ENCODE results near the gene SMYD3.
"Not testable (repeated sequence)": the region's sequence is repeated elsewhere in the genome, so short reads cannot be mapped to it uniquely, and the experiment has no call there.

The SMYD3 gene

DNA sequence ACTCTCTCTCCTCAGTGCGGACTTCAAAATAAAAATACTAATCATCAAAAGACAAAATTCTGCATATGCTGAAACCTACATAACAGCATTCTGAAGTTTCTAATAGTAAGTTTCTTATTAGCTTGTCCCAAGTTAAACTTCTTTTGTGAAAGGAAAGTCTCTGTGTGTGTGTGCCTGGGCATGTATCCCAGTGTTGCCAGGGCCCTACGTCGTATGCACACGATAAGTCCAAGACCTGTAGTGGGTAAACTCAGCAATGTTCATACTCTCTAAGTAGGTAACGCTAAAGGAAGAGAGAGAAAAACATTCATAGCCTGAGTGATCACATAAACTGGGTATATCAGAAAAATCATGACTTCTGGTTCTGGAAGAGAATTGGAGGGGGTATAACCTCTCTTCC is 465.7 kb downstream of the SMYD3 start:
- H3K36me3 Mint-ChIP-seq (ENCODE audit: low read depth): no peaks in the 10 kb centered on the region
- intact Hi-C loops (cut with micrococcal nuclease): no loop called here
- no peaks in the 10 kb centered on the region for H3K9me3 Mint-ChIP-seq
- no peak overlapping the region for H3K4me3 Mint-ChIP-seq
- H3K27me3 Mint-ChIP-seq: no peaks in the 10 kb centered on the region
- no peak overlapping the region for H3K27ac Mint-ChIP-seq
- H3K4me1 Mint-ChIP-seq (ENCODE audit: low read depth): no peaks in the 10 kb centered on the region

- no peak overlapping the region for H3K27ac Mint-ChIP-seq
- no peak overlapping the region for H3K4me3 Mint-ChIP-seq
- no peaks in the 10 kb centered on the region for H3K4me1 Mint-ChIP-seq (ENCODE audit: low read depth)
- H3K36me3 Mint-ChIP-seq (ENCODE audit: low read depth): no peaks in the 10 kb centered on the region
- intact Hi-C loops (cut with micrococcal nuclease): no loop called here
- no peaks in the 10 kb centered on the region for H3K27me3 Mint-ChIP-seq
- H3K9me3 Mint-ChIP-seq: no peaks in the 10 kb centered on the region
Measured at GRCh38 chr1:246040200-246040890, 466.7 kb downstream of the SMYD3 start.

DNA sequence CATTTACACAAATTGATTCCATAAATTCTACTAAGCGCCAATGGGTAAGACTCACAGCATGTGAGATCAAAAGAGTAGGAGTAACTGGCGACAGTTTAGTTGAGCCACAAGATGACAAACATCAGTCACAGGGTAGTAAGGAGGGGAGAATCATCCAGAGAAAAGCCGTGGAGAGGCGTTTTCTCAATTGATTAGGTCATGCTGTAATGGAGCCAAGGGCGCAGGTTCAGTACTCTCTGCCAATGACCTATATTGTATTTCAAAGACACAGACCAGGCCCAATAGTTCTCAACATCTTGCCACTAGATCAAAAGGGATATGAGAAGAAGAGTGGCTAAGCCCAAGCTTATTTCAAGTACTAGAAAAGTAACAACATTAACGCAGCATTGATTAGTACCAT is 467.5 kb downstream of the SMYD3 start:
- no peaks in the 10 kb centered on the region for H3K36me3 Mint-ChIP-seq (ENCODE audit: low read depth)
- no peaks in the 10 kb centered on the region for H3K9me3 Mint-ChIP-seq
- no peak overlapping the region for H3K4me3 Mint-ChIP-seq
- H3K27ac Mint-ChIP-seq: no peak overlapping the region
- H3K4me1 Mint-ChIP-seq (ENCODE audit: low read depth): no peaks in the 10 kb centered on the region
- intact Hi-C loops (cut with micrococcal nuclease): no loop called here
- H3K27me3 Mint-ChIP-seq: no peaks in the 10 kb centered on the region

GRCh38 chr1:246037832-246038231 is 469.2 kb downstream of the SMYD3 start:
- H3K27me3 Mint-ChIP-seq: no peaks in the 10 kb centered on the region
- intact Hi-C loops (cut with micrococcal nuclease): no loop called here
- no peaks in the 10 kb centered on the region for H3K4me1 Mint-ChIP-seq (ENCODE audit: low read depth)
- no peaks in the 10 kb centered on the region for H3K9me3 Mint-ChIP-seq
- no peaks in the 10 kb centered on the region for H3K36me3 Mint-ChIP-seq (ENCODE audit: low read depth)
- H3K27ac Mint-ChIP-seq: no peak overlapping the region
- H3K4me3 Mint-ChIP-seq: no peak overlapping the region

GRCh38 chr1:246036175-246036574 is 470.9 kb downstream of the SMYD3 start:
- no peaks in the 10 kb centered on the region for H3K36me3 Mint-ChIP-seq (ENCODE audit: low read depth)
- H3K4me1 Mint-ChIP-seq (ENCODE audit: low read depth): no peaks in the 10 kb centered on the region
- no peak overlapping the region for H3K27ac Mint-ChIP-seq
- no peaks in the 10 kb centered on the region for H3K27me3 Mint-ChIP-seq
- intact Hi-C loops (cut with micrococcal nuclease): no loop called here
- H3K9me3 Mint-ChIP-seq: no peaks in the 10 kb centered on the region
- H3K4me3 Mint-ChIP-seq: no peak overlapping the region

- no peaks in the 10 kb centered on the region for H3K9me3 Mint-ChIP-seq
- no peak overlapping the region for H3K27ac Mint-ChIP-seq
Measured at GRCh38 chr1:246035060-246035541, 472.0 kb downstream of the SMYD3 start.

DNA sequence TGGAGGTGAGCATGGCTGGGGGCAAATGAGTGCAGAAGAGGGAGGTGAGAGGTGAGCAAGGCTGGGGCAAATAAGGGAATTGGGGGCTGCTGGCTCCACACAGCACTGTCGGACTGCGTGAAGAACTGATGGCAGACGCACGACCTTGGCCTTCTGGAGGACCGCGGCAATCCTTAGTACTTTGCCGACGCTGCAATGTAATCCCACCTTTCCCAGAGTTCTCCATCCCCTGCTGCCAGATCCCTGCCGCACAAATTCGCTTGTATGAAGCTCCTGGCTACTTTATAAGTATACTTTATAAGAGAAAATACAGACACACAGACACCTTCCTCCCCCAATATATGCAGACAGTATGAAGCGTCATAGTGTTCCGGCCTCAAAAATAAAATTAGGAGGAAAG is 472.4 kb downstream of the SMYD3 start:
- no peaks in the 10 kb centered on the region for H3K4me1 Mint-ChIP-seq (ENCODE audit: low read depth)
- no peaks in the 10 kb centered on the region for H3K36me3 Mint-ChIP-seq (ENCODE audit: low read depth)
- no peak overlapping the region for H3K4me3 Mint-ChIP-seq
- no peak overlapping the region for H3K27ac Mint-ChIP-seq
- H3K9me3 Mint-ChIP-seq: no peaks in the 10 kb centered on the region
- H3K27me3 Mint-ChIP-seq: no peaks in the 10 kb centered on the region
- intact Hi-C loops (cut with micrococcal nuclease): no loop called here

More at GRCh38 chr1:246035060-246035541, 472.0 kb downstream of the SMYD3 start:
- Mint-ChIP-seq H3K27me3 (no peaks in the 10 kb centered on the region), H3K4me3 (no peak overlapping the region), H3K4me1 (ENCODE audit: low read depth) (no peaks in the 10 kb centered on the region), H3K36me3 (ENCODE audit: low read depth) (no peaks in the 10 kb centered on the region)
- intact Hi-C loops (cut with micrococcal nuclease): no loop called here

- no peak overlapping the region for H3K4me3 Mint-ChIP-seq
- H3K27ac Mint-ChIP-seq: no peak overlapping the region
- H3K36me3 Mint-ChIP-seq (ENCODE audit: low read depth): no peaks in the 10 kb centered on the region
Measured at GRCh38 chr1:246032984-246033383, 474.1 kb downstream of the SMYD3 start.

GRCh38 chr1:246032031-246032551 is 475.0 kb downstream of the SMYD3 start:
- Mint-ChIP-seq H3K9me3 (no peaks in the 10 kb centered on the region), H3K36me3 (ENCODE audit: low read depth) (no peaks in the 10 kb centered on the region), H3K27ac (no peak overlapping the region), H3K27me3 (no peaks in the 10 kb centered on the region), H3K4me3 (no peak overlapping the region), H3K4me1 (ENCODE audit: low read depth) (no peaks in the 10 kb centered on the region)
- intact Hi-C loops (cut with micrococcal nuclease): no loop called here

More at GRCh38 chr1:246032984-246033383, 474.1 kb downstream of the SMYD3 start:
- intact Hi-C loops (cut with micrococcal nuclease): no loop called here
- Mint-ChIP-seq H3K4me1 (ENCODE audit: low read depth) (no peaks in the 10 kb centered on the region), H3K9me3 (no peaks in the 10 kb centered on the region), H3K27me3 (no peaks in the 10 kb centered on the region)

DNA sequence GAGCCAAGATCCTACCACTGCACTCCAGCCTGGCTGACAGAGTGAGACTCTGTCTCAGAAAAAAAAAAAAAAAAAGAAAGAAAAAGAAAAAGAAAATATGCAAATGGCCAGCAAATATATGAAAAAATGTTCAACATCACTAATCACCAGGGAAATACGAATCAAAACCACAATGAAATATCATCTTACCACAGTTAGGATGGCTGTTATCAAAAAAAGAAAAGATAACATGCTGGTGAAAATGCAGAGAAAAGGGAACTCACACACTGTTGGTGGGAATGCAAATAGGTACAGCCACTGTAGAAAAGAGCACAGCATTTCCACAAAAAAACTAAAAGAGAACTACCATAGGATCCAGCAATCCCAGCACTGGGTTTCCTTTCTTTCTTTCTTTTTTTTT is 477.5 kb downstream of the SMYD3 start:
- H3K27me3 Mint-ChIP-seq: no peaks in the 10 kb centered on the region
- intact Hi-C loops (cut with micrococcal nuclease): no loop called here

GRCh38 chr1:246024118-246024517 is 483.0 kb downstream of the SMYD3 start:
- H3K4me3 Mint-ChIP-seq; H3K9me3 Mint-ChIP-seq; H3K27ac Mint-ChIP-seq; intact Hi-C loops (cut with micrococcal nuclease); H3K27me3 Mint-ChIP-seq; H3K36me3 Mint-ChIP-seq (ENCODE audit: low read depth): not testable (repeated sequence)
- peaks cover 12% of the 10 kb centered on the region for H3K4me1 Mint-ChIP-seq (ENCODE audit: low read depth)

More for the DNA sequence above, 477.5 kb downstream of the SMYD3 start:
- Mint-ChIP-seq H3K36me3 (ENCODE audit: low read depth) (no peaks in the 10 kb centered on the region), H3K27ac (no peak overlapping the region), H3K4me3 (no peak overlapping the region), H3K9me3 (no peaks in the 10 kb centered on the region), H3K4me1 (ENCODE audit: low read depth) (no peaks in the 10 kb centered on the region)

DNA sequence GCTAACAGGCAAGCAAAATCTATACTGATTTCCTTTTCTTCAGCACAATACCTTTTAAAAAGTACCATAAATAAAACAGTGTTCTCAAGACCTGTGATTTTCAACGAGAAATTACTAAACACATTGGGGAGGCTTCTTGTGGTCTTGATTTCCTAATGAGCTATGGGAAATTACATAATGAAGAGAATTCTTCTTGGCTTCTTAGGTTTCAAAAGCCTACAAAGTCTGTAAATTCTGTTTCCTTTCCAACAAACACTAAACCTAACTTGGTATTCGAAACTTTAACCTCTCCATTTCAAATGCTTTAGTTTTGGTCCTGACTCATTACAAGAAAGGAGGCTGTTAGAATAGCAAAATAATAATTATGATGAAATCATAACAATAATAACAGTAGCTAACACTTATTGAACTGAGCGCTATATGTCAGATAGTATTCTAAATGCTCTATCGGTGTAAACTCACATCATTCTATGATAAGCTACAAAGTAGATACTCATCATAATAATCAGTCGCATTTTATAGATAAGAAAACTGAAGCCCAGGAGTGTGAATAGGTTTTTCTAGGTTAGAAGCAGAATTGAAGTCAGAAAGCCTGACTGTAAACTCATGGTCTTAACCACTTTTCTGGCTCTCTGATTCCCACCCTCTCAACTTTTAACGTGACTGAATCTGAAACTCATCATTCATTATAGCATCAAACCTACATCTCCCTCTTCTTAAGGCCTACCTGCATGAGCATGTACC is 486.7 kb downstream of the SMYD3 start:
- no peaks in the 10 kb centered on the region for H3K36me3 Mint-ChIP-seq (ENCODE audit: low read depth)
- H3K4me1 Mint-ChIP-seq (ENCODE audit: low read depth): peaks cover 12% of the 10 kb centered on the region
- no peak overlapping the region for H3K4me3 Mint-ChIP-seq
- intact Hi-C loops (cut with micrococcal nuclease): no loop called here
- H3K27ac Mint-ChIP-seq: no peak overlapping the region
- H3K9me3 Mint-ChIP-seq: no peaks in the 10 kb centered on the region
- H3K27me3 Mint-ChIP-seq: no peaks in the 10 kb centered on the region

DNA sequence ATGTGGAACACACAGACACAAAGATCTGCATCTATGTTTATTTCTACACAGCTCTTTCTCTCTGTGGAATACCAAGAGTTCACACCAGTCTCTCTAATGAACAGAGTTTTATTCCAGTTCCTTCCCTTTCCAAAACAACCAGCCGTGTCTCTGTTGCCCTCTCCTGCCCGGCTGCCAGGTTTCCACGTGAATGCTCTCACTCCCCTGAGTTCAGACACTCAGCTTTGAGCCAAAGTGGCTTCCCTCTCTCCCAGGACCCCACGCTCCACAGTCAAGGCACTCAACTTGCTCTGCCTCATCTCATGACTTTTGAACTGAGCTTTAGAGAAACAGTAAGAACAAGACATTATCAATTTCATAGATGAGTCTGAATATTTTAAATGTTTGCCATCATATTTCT is 488.9 kb downstream of the SMYD3 start:
- H3K27me3 Mint-ChIP-seq: no peaks in the 10 kb centered on the region

GRCh38 chr1:246012341-246012740 is 494.7 kb downstream of the SMYD3 start:
- Mint-ChIP-seq H3K4me3 (no peak overlapping the region), H3K27me3 (no peaks in the 10 kb centered on the region), H3K4me1 (ENCODE audit: low read depth) (peaks cover 4% of the 10 kb centered on the region), H3K27ac (no peak overlapping the region), H3K36me3 (ENCODE audit: low read depth) (no peaks in the 10 kb centered on the region), H3K9me3 (no peaks in the 10 kb centered on the region)
- intact Hi-C loops (cut with micrococcal nuclease): loop anchor here (1.0 kb wide), 2 partner anchors 267 to 480 kb away; no protein-coding TSS in a partner anchor

More for the DNA sequence above, 488.9 kb downstream of the SMYD3 start:
- no peak overlapping the region for H3K27ac Mint-ChIP-seq
- peaks cover 12% of the 10 kb centered on the region for H3K4me1 Mint-ChIP-seq (ENCODE audit: low read depth)
- H3K36me3 Mint-ChIP-seq (ENCODE audit: low read depth): no peaks in the 10 kb centered on the region
- H3K9me3 Mint-ChIP-seq: no peaks in the 10 kb centered on the region
- H3K4me3 Mint-ChIP-seq: no peak overlapping the region
- intact Hi-C loops (cut with micrococcal nuclease): no loop called here

All from dendritic cell treated with granulocyte-macrophage colony-stimulating factor and Interleukin-4, amounts not matched to agents 40 ng/mL and 50 ng/mL, for 4 days (primary cell).